Cardiac fibroblast (primary cell): ENCODE results near the gene VWDE.

Experiments
- DNase-seq, 2 donors: peaks; one replicate each; pipeline versions ENCODE4 v3.0.0 to v3.0.0-alpha.2; 2010; ENCODE audit warnings: low read depth in 2 of 2
- H3K4me3 ChIP-seq, 2 donors: replicated peaks in 1 of 2; 1 replicate in 1 of 2; 2 replicates in 1 of 2; pipeline ENCODE4 v1.5.1; 2011; ENCODE audit warnings: low read depth in 2 of 2, low read length in 2 of 2, mild to moderate bottlenecking in 2 of 2, moderate library complexity in 1 of 2
- CTCF ChIP-seq: IDR thresholded peaks from one replicate; pipeline ENCODE4 v1.5.1; 2011; ENCODE audit warnings: low read depth, mild to moderate bottlenecking, low read length, inconsistent platforms

VWDE gene

GRCh38 chr7:12305502-12305901 lies 98.2 kb downstream of the VWDE start:
- TF ChIP-seq CTCF, result no peak
- no peak overlapping the region for H3K4me3 ChIP-seq
- no peak for DNase-seq

GRCh38 chr7:12303495-12303894 lies 100.2 kb downstream of the VWDE start:
- no peak overlapping the region for H3K4me3 ChIP-seq
- DNase-seq, result peak; percentile 5 to 40
- no peak for TF ChIP-seq CTCF

- no peak overlapping the region for H3K4me3 ChIP-seq
Measured at GRCh38 chr7:12303062-12303461, 100.6 kb downstream of the VWDE start.

GRCh38 chr7:12300415-12300814 lies 103.2 kb downstream of the VWDE start:
- no peak overlapping the region for H3K4me3 ChIP-seq
- TF ChIP-seq CTCF, result no peak
- no peak for DNase-seq

More at GRCh38 chr7:12303062-12303461, 100.6 kb downstream of the VWDE start:
- TF ChIP-seq CTCF, result no peak
- DNase-seq, result no peak

GRCh38 chr7:12299367-12299766 lies 104.3 kb downstream of the VWDE start:
- TF ChIP-seq CTCF, result no peak
- no peak overlapping the region for H3K4me3 ChIP-seq
- DNase-seq, result no peak

- no peak for TF ChIP-seq CTCF
- no peak for DNase-seq
- H3K4me3 ChIP-seq, result no peak overlapping the region
Measured at GRCh38 chr7:12297283-12298108, 106.2 kb downstream of the VWDE start.
